B cell (primary cell): ENCODE data around the gene SPDYE16. TPM values are rescaled to one million over a fixed set of nuclear protein-coding genes. Genes with fewer than 3 reads are reported as not detected.
A peak's percentile ranks its signal among the peaks of the same experiment; 100 is the strongest.
"Not testable (repeated sequence)": the region's sequence is repeated elsewhere in the genome, so short reads cannot be mapped to it uniquely, and the experiment has no call there.

Experiments used
- ATAC-seq: fragments of 200-7000 bp; cut with Tn5 transposase; one replicate; pipeline ENCODE4 v1.10.0; 2021; ENCODE audit warnings: low read depth, mild to moderate bottlenecking, moderate number of reproducible peaks, moderate library complexity
- CTCF ChIA-PET: fragments of 350-600 bp; sonication (Branson Sonifier 250); formaldehyde crosslinking; loops from one replicate; lab custom pipeline; 2021; ENCODE audit warnings: antibody characterized with exemption, inconsistent platforms; lab: Charles Lee
- POLR2A ChIA-PET: fragments of 350-600 bp; sonication (Branson Sonifier 250); formaldehyde crosslinking; loops from one replicate; lab custom pipeline; 2021; ENCODE audit warnings: antibody characterized with exemption; lab: Charles Lee
- DNase-seq: peaks from one replicate; pipeline ENCODE4 v3.0.0; 2013
- H2AFZ ChIP-seq: 2 replicates; pipeline ENCODE4 v1.6.1; 2012; ENCODE audit warnings: mild to moderate bottlenecking, low read depth, low read length; ENCODE audit not compliant: insufficient read depth, poor library complexity, severe bottlenecking
- H3K27ac ChIP-seq, 2 donors: 1 replicate in 1 of 2; 2 replicates in 1 of 2; pipeline ENCODE4 v1.5.1; 2012 to 2013; ENCODE audit warnings: low read length in 2 of 2, mild to moderate bottlenecking in 2 of 2, moderate library complexity in 1 of 2
- H3K27me3 ChIP-seq, 4 experiments: fragments of 200-600 bp in 1 of 4; sonication (generic) in 1 of 4; replicated peaks in 1 of 4; 1 replicate in 2 of 4; 2 replicates in 2 of 4; pipeline versions ENCODE4 v1.6.1 to v1.7.0; 2013 to 2016; ENCODE audit warnings: low read length in 3 of 4, mild to moderate bottlenecking in 2 of 4, mixed read lengths in 1 of 4, moderate library complexity in 1 of 4; ENCODE audit not compliant: insufficient read depth in 4 of 4, control insufficient read depth in 3 of 4; ENCODE audit errors: control extremely low read depth in 1 of 4
- H3K36me3 ChIP-seq, 2 experiments: replicated peaks in 1 of 2; 1 replicate in 1 of 2; 2 replicates in 1 of 2; pipeline versions ENCODE4 v1.6.1 to v1.7.1; 2013; ENCODE audit warnings: low read length in 1 of 2; ENCODE audit not compliant: insufficient read depth in 2 of 2, control insufficient read depth in 1 of 2; ENCODE audit errors: control extremely low read depth in 1 of 2, extremely low read depth in 1 of 2
- H3K4me1 ChIP-seq, 2 donors: fragments of 200-600 bp in 1 of 2; sonication (generic) in 1 of 2; 1 replicate in 1 of 2; 2 replicates in 1 of 2; pipeline versions ENCODE4 v1.5.1 to v1.6.1; 2013 to 2017; ENCODE audit warnings: low read length in 2 of 2; ENCODE audit not compliant: control insufficient read depth in 2 of 2, insufficient read depth in 2 of 2
- H3K4me2 ChIP-seq: replicated peaks from 2 replicates; pipeline ENCODE3; 2012; ENCODE audit warnings: mild to moderate bottlenecking, low read depth, low read length; ENCODE audit not compliant: poor library complexity, severe bottlenecking
- H3K4me3 ChIP-seq, 5 experiments: fragments of 200-600 bp in 1 of 5; sonication (generic) in 1 of 5; 1 replicate in 3 of 5; 2 replicates in 2 of 5; pipeline versions ENCODE4 v1.5.1 to v1.7.0; 2011 to 2016; ENCODE audit warnings: low read length in 4 of 5, mild to moderate bottlenecking in 4 of 5, low read depth in 2 of 5, control low read depth in 1 of 5, moderate library complexity in 1 of 5; ENCODE audit not compliant: insufficient read depth in 1 of 5; ENCODE audit errors: control extremely low read depth in 1 of 5, extremely low read depth in 1 of 5
- H3K79me2 ChIP-seq: fragments of 200-600 bp; sonication (generic); one replicate; pipeline ENCODE4 v1.6.0; 2016; ENCODE audit warnings: low read length; ENCODE audit not compliant: control insufficient read depth, insufficient read depth
- H3K9ac ChIP-seq: fragments of 200-600 bp; sonication (generic); 2 replicates; pipeline ENCODE4 v1.6.1; 2017; ENCODE audit warnings: mild to moderate bottlenecking, low read length, moderate library complexity
- H3K9me3 ChIP-seq, 3 donors: one replicate each; pipeline versions ENCODE4 v1.6.1 to v1.7.1; 2013; ENCODE audit warnings: low read length in 2 of 3; ENCODE audit not compliant: control insufficient read depth in 2 of 3, insufficient read depth in 1 of 3; ENCODE audit errors: control extremely low read depth in 1 of 3
- H4K20me1 ChIP-seq: 2 replicates; pipeline ENCODE4 v1.6.0; 2012; ENCODE audit warnings: mild to moderate bottlenecking, low read length; ENCODE audit not compliant: insufficient read depth, control insufficient read depth, poor library complexity, severe bottlenecking
- H3K27ac Mint-ChIP-seq: one replicate; pipeline ENCODE4 v1.8.0; 2021; ENCODE audit warnings: mixed read lengths
- H3K27me3 Mint-ChIP-seq: one replicate; pipeline ENCODE4 v1.8.0; 2021; ENCODE audit warnings: mixed read lengths
- H3K4me1 Mint-ChIP-seq: one replicate; pipeline ENCODE4 v1.8.0; 2021; ENCODE audit warnings: mixed read lengths
- H3K4me3 Mint-ChIP-seq: one replicate; pipeline ENCODE4 v1.8.0; 2021; ENCODE audit warnings: mixed read lengths
- H3K9me3 Mint-ChIP-seq: one replicate; pipeline ENCODE4 v1.8.0; 2022; ENCODE audit warnings: mixed read lengths; ENCODE audit not compliant: insufficient read depth
- WGBS: methylation state at CpG from one replicate; pipeline ENCODE4 v1.1.5; 2013; ENCODE audit warnings: missing lambda C conversion rate; ENCODE audit not compliant: insufficient coverage; 5-methylcytosine and 5-hydroxymethylcytosine counted together
- intact Hi-C: fragments of 100-400 bp; cut with micrococcal nuclease; formaldehyde crosslinking; loops from one replicate; pipeline ENCODE4 v1.10.0; 2022
- polyA minus RNA-seq: library from RNA; depleted of rRNA, polyadenylated mRNA; stranded (reverse); fragments of >200 nt; gene quantifications from 2 replicates; pipeline ENCODE4 v1.2.3, GENCODE V29; 2012
- polyA plus RNA-seq: library from polyadenylated mRNA; depleted of rRNA; stranded (reverse); fragments of >200 nt; gene quantifications from 2 replicates; pipeline ENCODE4 v1.2.3, GENCODE V29; 2012
- total RNA-seq, 2 donors: library from RNA; stranded (reverse); fragments of 120-200 nt in 1 of 2; gene quantifications; 1 replicate in 1 of 2; 2 replicates in 1 of 2; pipeline versions ENCODE4 v1.2.3 to v1.2.4, GENCODE V29; 2013 to 2022

SPDYE16 gene, protein sequence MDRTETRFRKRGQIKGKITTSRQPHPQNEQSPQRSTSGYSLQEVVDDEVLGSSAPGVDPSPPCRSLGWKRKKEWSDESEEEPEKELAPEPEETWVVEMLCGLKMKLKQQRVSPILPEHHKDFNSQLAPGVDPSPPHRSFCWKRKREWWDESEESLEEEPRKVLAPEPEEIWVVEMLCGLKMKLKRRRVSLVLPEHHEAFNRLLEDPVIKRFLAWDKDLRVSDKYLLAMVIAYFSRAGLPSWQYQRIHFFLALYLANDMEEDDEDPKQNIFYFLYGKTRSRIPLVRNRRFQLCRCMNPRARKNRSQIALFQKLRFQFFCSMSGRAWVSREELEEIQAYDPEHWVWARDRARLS
- total RNA-seq = 0.53 and 0.69 TPM in 2 replicates
- total RNA-seq (2013) = 0.33 TPM
- 0.22 and 0.34 TPM in 2 replicates for polyA plus RNA-seq
- 0.09 and 0.57 TPM in 2 replicates for polyA minus RNA-seq

DNA sequence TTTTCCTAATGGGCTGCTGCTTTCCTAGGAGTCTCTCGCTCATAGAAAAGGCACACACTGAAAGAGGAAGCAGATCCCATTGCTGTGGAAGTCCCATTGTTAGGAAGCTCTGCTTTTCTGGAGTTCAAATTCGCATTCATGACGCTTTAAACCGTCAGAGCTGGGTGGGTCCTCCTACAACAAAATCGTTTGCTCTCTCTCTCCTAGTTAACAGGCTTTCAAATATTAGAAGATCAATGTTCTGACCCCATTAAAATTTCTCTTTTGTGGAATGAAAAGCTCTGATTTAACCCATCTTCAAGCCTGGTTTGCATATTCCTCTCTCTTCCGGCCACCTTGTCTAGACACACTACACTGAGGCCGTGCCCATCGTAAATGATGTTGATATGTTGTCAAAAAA, at the start of gene SPDYE16:
SPDYE16 (minus strand) TSS at position 101 of the 400 bp plus-strand sequence. CDS start 1,838 bp downstream, outside the sequence.
- H3K4me3 ChIP-seq, H3K4me1 ChIP-seq, H3K9me3 Mint-ChIP-seq, H3K4me3 Mint-ChIP-seq, H3K79me2 ChIP-seq, H3K4me1 Mint-ChIP-seq, H3K27me3 ChIP-seq, H3K27ac Mint-ChIP-seq, H3K9ac ChIP-seq, H3K36me3 ChIP-seq, POLR2A ChIA-PET, H3K27ac ChIP-seq, CTCF ChIA-PET, H3K27me3 Mint-ChIP-seq, DNase-seq, H3K9me3 ChIP-seq, H4K20me1 ChIP-seq, H2AFZ ChIP-seq, H3K4me2 ChIP-seq, ATAC-seq: not testable (repeated sequence)
- intact Hi-C loops = loop anchor here (10.0 kb wide), 1 partner anchor 582 kb away; the partner anchor contains the start of gene CCDC146
- no CpG with 5 or more reads among the region's 8 CpGs for WGBS

DNA sequence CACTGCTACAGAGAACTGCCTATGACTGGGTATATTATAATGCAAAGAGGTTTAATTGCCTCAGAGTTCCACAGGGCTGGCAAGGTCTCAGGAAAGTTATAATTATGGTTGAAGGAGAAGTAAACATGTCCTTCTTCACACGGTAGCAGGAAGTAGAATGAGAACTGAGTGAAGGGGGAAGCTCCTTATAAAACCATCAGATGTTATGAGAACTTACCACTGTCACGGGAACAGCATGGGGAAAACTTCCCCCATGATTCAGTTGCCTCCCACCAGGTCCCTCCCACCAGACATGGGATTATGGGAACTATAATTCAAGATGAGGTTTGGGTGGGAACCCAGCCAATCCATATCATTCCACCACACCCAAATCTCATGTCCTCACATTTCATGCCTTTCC, 49.6 kb upstream of the SPDYE16 start:
- POLR2A ChIA-PET, ATAC-seq, H3K4me2 ChIP-seq, H3K27me3 ChIP-seq, H3K9ac ChIP-seq, intact Hi-C loops, H3K4me3 ChIP-seq, DNase-seq, H3K79me2 ChIP-seq, H3K27ac ChIP-seq, H3K9me3 ChIP-seq, H3K9me3 Mint-ChIP-seq, CTCF ChIA-PET, H3K36me3 ChIP-seq, H4K20me1 ChIP-seq, H2AFZ ChIP-seq, H3K27me3 Mint-ChIP-seq, H3K4me3 Mint-ChIP-seq: not testable (repeated sequence)
- peaks cover 17 to 18% of the 10 kb centered on the region in 2 donors for H3K4me1 ChIP-seq
- peaks cover 31% of the 10 kb centered on the region for H3K4me1 Mint-ChIP-seq
- no CpG with 5 or more reads among the region's 2 CpGs for WGBS
- H3K27ac Mint-ChIP-seq = peak overlapping the region; percentile 46

DNA sequence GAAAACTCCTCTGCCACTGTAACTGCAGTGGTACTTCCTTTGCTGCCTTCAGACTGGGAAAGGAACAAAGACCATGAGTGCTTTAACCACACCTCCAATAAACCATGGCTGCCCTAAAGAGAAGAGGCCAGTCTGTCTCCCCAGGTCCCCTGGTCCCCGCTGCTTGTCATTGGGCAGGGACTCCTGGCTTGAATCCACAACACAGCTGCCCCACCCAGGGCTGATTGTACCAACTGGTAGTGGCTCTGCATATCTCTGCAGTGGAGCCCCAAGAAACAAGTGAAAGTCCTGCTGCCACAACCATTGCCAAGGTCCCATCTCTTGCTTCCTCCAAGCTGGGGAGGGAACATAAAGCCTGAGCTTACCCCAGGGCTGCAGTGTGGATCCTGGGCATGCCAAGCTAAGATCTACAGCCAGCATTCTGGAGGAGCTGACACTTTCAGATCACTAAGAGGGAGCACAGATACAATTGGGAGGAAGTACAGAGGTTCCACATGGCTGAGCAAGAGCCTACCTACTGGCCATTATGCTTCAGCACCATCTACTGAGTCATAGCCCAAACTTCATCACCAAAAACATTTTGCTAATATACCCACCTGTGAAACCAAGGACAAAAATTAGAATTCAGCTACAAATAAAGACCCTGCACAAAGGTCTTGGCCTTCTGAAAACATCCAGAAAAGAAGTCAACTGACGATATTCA, 48.7 kb upstream of the SPDYE16 start:
- H3K4me2 ChIP-seq, H3K36me3 ChIP-seq, intact Hi-C loops, H3K27ac ChIP-seq, H2AFZ ChIP-seq, H3K9me3 Mint-ChIP-seq, H3K9ac ChIP-seq, H3K27me3 Mint-ChIP-seq, H3K4me3 Mint-ChIP-seq, H4K20me1 ChIP-seq, H3K9me3 ChIP-seq, H3K4me3 ChIP-seq, POLR2A ChIA-PET, CTCF ChIA-PET, H3K27me3 ChIP-seq, H3K79me2 ChIP-seq: not testable (repeated sequence)
- peak overlapping the region; percentile 56 for H3K27ac Mint-ChIP-seq
- WGBS = 50% methylated on average over 2 of the region's 2 CpGs
- H3K4me1 Mint-ChIP-seq = peaks cover 28% of the 10 kb centered on the region
- peak; percentile 86 for ATAC-seq
- H3K4me1 ChIP-seq = peaks cover 17 to 18% of the 10 kb centered on the region in 2 donors
- DNase-seq = peak; percentile 52
